HG03108 (cell line): ENCODE results near the gene VIP.

ENCODE experiments used
- ATAC-seq: cut with Tn5 transposase; IDR thresholded peaks from one replicate; pipeline ENCODE4 v1.9.1; 2021; ENCODE audit warnings: moderate library complexity; ENCODE audit not compliant: unreplicated experiment

The VIP gene

GRCh38 chr6:152775428-152775827, 24.8 kb downstream of the VIP start:
- ATAC-seq, result no peak

- ATAC-seq, result no peak
Measured at GRCh38 chr6:152776833-152777232, 26.2 kb downstream of the VIP start.

- no peak for ATAC-seq
Measured at GRCh38 chr6:152783217-152783878, 32.8 kb downstream of the VIP start.

- ATAC-seq, result no peak
Measured at GRCh38 chr6:152794696-152795095, 44.1 kb downstream of the VIP start.

GRCh38 chr6:152804150-152804549, 53.6 kb downstream of the VIP start:
- ATAC-seq, result no peak
